ENCODE results near the gene MINDY3.

Gene MINDY3

DNA sequence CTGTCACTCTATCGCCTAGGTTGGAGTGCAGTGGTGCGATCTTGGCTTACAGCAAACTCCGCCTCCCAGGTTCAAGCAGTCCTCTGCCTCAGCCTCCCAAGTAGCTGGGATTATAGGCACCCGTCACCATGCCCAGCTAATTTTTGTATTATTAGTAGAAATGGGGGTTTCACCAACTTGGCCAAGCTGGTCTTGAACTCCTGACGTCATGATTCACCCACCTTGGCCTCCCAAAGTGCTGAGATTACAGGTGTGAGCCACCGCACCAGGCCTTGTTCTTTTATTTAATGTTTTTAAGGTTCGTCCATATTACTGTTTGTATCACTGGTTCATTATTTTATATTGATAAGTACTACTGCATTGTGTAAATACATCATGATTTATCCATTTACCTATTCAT lies 130.4 kb downstream of the MINDY3 start:
- DNase-seq (ENCODE audit: low read depth): no peak
- H3K4me3 ChIP-seq (ENCODE audit: low read depth, low read length): no peak overlapping the region
- TF ChIP-seq, protein P1, sequence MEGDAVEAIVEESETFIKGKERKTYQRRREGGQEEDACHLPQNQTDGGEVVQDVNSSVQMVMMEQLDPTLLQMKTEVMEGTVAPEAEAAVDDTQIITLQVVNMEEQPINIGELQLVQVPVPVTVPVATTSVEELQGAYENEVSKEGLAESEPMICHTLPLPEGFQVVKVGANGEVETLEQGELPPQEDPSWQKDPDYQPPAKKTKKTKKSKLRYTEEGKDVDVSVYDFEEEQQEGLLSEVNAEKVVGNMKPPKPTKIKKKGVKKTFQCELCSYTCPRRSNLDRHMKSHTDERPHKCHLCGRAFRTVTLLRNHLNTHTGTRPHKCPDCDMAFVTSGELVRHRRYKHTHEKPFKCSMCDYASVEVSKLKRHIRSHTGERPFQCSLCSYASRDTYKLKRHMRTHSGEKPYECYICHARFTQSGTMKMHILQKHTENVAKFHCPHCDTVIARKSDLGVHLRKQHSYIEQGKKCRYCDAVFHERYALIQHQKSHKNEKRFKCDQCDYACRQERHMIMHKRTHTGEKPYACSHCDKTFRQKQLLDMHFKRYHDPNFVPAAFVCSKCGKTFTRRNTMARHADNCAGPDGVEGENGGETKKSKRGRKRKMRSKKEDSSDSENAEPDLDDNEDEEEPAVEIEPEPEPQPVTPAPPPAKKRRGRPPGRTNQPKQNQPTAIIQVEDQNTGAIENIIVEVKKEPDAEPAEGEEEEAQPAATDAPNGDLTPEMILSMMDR (conservative IDR thresholded peaks at IDR 0.05; ENCODE audit: low read depth, low read length): no peak

Measured in choroid plexus epithelial cell (primary cell).